Ishikawa (cell line): ENCODE results near the gene ATP11A.

Experiments
- EP300 ChIP-seq: IDR thresholded peaks from 2 replicates; pipeline ENCODE4 v1.6.1; 2012; ENCODE audit warnings: borderline replicate concordance
- FOXM1 ChIP-seq: IDR thresholded peaks from 2 replicates; pipeline ENCODE4 v1.6.1; 2012; ENCODE audit warnings: low read depth, borderline replicate concordance

DNA sequence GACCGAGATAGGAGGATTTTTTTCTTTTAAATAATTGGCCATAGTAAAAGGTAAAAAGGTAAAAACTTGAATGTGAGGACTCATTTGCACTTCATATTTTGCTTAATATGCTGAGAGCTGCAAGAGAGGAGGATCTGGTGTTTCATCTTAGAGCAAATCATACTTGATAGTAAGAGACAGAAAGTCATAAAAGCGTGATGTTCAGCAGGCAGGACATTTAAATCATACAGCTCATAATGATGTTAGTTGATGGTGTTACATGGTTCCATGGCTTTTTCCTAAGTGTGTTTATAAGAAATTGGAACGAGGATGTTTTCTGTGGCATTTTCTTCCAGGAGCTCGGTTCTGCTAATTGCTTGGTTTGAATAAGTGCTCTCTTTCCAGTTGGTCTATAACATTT lies 16.3 kb downstream of the ATP11A start:
- TF ChIP-seq EP300 (no peak), FOXM1 (no peak)
